GM15510 (cell line): Measurements from ENCODE around the gene OTULINL.

ENCODE experiments used
- POLR2A ChIP-seq: IDR thresholded peaks from 3 replicates; pipeline ENCODE4 v1.6.1; 2011; ENCODE audit warnings: borderline replicate concordance; ENCODE audit not compliant: insufficient read length; ENCODE audit errors: extremely low read depth

OTULINL gene

GRCh38 chr5:14581106-14581890 is at the start of gene OTULINL:
Gene OTULINL, plus strand, starts transcription at chr5:14581792. Its CDS starts 103 bp downstream, at chr5:14581895.
- no peak for TF ChIP-seq POLR2A

DNA sequence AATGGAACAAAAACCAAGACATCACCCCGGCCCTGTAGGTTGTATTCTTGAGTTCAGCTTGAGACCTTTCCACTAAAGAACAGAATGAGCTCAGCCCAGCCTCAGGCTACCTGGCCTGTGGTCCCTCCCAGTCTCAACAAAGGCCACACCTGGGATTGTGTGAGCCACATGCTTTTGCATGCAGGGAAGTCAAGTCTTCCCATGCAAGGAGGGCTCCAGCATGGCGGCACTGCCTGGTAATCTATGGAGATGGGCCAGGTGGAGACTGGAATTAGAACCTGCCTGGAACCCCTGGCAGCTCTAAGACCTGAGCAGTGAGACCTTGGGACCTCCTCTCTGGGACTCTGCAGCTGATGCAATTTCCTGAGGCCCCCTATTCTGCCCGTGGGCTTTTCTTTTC is 49.4 kb upstream of the OTULINL start:
- TF ChIP-seq POLR2A = no peak

- TF ChIP-seq POLR2A = no peak
Observed at GRCh38 chr5:14534773-14535172, 46.8 kb upstream of the OTULINL start.

DNA sequence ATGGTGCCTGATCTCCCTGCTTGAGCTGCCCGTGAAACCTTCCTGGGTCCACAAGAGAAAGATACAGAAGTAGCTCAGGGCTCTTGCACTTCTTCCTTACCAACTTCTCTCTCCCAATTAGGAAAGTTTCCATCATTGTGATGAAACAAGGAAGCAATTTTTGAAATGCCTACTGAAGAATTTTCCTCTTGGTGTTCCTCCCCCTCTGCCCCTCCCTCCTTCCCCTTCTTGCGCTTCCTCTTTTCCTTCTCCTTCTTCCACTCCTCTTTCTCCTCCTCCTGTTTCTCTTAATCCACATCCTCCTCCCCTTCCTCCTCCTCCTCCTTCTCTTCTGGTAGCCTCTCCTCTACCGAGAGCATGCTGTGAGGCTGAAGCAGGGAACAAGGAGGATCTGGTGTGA is 36.3 kb upstream of the OTULINL start:
- no peak for TF ChIP-seq POLR2A

- TF ChIP-seq POLR2A = no peak
Observed at GRCh38 chr5:14545862-14546261, 35.7 kb upstream of the OTULINL start.

DNA sequence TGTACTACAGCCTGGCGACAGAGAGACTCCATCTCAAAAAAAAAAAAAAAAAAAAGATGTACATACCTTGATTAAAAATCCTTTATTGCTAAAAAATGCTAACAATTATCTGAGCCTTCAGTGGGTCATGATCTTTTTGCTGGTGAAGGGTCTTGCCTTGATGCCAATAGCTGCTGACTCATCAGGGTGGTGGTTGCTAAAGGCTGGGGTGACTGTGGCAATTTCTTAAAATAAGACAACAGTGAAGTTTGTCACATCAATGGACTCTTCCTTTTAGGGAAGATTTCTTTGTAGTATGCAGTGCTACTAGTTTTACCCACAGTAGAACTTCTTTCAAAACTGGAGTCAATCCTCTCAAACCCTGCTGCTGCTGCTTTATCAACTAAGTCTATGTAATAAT is 33.9 kb upstream of the OTULINL start:
- TF ChIP-seq POLR2A = no peak

DNA sequence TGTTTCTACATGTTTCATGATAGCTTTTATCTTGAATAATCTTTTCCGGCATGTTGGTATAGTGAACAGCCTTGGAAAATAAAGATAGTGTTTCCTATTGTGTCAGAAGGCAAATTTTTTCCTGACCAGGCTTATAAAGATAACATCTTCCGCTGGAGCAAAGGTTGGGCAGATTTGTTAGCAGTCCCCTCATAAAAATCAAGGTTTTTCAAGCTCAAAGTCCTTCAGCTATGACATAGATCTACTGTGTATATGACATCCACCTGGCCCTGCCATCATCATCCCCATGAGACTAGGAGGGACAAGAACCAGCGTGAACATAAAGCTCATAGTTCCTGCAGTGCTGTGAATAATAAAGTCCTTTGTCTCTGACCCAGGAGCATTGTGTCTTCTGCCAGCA is 30.4 kb upstream of the OTULINL start:
- TF ChIP-seq POLR2A = no peak

- TF ChIP-seq POLR2A = no peak
Observed at GRCh38 chr5:14552017-14552416, 29.6 kb upstream of the OTULINL start.

DNA sequence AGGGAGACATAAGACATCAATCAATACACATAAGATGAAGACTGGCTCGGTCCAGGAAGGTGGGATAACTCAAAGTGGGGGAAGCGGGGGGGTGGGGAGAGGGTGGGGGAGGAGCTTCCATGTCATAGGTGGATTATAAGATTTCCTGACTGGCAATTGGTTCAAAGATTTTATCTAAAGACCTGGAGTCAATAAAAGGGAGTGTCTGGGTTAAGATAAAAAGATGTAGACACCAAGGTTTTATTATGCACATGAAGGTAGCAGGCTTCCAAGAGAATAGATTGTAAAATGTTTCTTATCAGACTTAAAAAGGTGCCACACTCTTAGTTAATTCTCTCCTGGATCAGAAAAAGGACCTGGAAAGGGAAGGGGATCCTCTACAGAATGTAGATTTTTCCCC is 25.6 kb upstream of the OTULINL start:
- TF ChIP-seq POLR2A = no peak

DNA sequence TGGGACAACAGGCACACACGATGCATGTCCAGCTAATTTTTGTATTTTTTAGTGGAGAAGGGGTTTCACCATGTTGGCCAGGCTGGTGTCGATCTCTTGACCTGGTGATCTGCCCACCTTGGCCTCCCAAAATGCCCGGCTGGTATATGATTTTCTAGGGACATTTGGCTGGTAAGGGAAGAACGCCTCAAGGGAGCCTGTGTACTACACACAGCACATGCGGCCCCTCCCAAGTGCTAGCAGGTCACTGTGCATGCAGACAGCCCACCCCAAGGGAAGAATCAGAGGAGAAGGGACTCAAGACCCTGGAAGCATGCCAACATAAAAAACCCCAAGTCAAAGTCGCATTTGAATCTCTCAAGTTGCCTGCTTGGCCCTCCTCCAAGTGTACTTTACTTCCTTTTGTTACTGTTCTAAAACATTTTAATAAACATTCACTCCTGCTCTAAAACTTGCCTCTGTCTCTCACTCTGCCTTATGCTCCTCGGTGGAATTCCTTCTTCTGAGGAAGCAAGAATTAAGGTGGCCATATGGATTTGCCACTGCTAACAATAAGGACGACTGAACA is 24.3 kb upstream of the OTULINL start:
- TF ChIP-seq POLR2A = no peak

- no peak for TF ChIP-seq POLR2A
Observed at GRCh38 chr5:14557791-14558415, 23.7 kb upstream of the OTULINL start.

DNA sequence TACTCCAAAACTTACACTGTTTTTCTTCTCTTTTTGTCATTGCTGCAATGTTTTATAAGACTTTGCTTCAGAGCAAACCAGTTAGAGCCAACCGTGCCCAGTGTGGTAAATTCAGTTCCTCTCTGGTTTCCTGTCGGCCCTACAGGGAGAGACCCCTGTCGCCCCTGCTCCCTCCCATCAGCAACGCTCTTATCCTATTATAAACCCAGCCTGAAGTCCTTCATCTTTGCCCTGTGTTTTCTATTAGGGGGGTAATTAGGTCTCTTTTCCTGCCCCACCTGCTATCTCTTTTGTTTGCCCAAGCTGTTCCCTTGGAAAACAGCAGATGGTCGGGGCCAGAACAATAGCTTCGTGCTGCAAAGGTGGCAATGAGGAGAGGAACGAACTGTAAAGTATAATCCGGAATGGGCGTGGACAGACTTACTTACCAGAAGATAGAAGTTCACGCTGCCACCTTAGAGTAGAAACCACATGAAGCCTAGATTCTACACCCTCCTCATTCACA is 21.4 kb upstream of the OTULINL start:
- TF ChIP-seq POLR2A = no peak

DNA sequence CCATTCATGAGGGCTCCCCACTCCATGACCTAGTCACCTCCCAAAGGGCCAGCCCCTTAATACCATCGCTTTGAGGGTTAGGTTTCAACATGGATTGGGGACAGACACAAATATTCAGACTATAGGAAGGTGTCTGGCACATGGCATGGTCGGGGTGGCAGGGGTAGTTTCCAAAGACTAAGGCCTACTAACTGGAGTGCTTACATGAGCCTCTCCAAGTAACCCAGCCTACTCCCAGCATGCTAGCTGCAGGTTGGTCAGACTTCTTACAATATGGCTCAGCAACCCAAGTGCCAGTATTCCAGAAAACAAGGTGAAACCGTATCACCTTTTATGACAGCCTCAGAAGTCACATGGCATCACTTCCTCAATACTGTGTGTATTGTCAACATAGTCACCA is 19.9 kb upstream of the OTULINL start:
- no peak for TF ChIP-seq POLR2A

DNA sequence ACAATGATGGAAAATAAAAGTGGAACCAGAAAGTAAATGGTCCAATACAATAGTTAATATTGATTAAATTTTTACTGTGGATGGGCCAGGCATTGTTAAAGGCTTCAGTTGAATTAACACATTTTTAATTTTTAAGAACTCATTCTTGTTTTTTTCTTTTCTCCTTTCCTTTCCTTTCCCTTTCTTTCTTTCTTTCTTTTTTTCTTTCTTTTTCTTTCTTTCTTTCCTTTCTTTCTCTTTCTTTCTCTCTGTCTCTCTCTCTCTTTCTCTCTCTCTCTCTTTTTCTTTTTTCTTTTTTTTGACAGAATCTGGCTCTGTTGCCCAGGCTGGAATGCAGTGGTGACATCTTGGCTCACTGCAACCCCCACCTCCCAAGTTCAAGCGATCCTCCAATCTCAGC is 13.3 kb upstream of the OTULINL start:
- no peak for TF ChIP-seq POLR2A

DNA sequence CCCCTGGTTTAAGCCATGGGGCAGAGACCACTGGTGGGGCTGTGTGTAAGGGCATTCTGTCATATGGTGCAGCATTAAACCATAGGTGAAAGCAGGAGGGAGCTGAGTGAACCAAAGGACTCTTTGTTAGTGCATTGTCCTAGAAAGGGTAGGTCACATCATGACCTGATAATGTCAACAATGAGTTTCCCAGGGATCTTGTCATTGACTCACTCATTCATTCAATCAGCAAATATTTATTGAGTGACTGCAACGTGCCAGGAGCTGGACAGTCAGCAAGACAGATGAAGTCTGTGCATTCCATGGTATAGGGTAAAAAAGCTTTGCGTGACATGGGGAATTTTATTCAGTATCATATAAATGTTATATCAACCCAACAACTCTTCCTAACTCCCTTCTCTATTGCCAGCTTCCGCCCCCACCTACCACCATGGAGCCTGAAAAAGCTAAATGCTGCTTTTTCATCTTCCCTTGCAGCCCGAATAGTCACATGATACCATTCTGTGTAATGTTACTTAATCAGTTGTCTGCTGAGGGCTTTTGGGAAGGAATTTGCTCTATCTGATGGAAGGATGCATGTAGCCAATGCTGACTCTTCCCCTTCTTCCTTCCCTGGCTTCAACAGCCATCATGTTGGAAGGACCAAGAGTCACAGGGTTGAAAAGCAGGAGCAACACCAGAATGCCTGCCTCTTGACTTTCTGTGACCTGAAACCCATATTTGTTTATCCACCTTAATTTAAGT is 11.5 kb upstream of the OTULINL start:
- no peak for TF ChIP-seq POLR2A

DNA sequence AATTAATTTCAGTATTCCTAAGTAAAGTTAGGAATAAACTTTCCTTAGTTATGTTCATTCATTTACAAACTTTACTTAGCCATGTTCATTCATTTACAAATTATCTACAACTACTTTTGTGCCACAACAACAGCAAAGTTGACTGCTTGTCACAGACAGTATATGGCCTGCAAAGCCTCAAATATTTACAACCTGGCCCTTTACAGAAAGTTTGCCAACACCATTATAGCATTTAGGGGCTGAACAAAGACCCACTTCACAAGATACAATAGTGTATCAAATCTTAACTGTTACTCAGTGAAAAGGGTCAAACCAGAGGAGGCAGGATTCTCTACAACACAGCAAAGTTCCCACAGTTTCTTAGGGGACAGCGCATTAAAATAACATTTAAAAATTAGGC is 9.7 kb upstream of the OTULINL start:
- no peak for TF ChIP-seq POLR2A

GRCh38 chr5:14572385-14572784 is 9.2 kb upstream of the OTULINL start:
- no peak for TF ChIP-seq POLR2A
